Right cardiac atrium (tissue), 5 donors: ENCODE measurements around the gene PGK2. TPM values are rescaled to one million over a fixed set of nuclear protein-coding genes. Genes with fewer than 3 reads are reported as not detected.

ENCODE experiments used
- ATAC-seq, 2 donors: fragments of 200-7000 bp; cut with Tn5 transposase; one replicate each; pipeline versions ENCODE4 v1.8.0 to v1.9.1; 2020; ENCODE audit warnings: moderate library complexity in 2 of 2, mild to moderate bottlenecking in 1 of 2
- DNase-seq, 3 donors: peaks; one replicate each; pipeline ENCODE4 v3.0.0-alpha.2; 2020
- H3K27ac ChIP-seq: one replicate; pipeline ENCODE4 v1.5.1; 2013; ENCODE audit warnings: mild to moderate bottlenecking, low read length, control low read depth, moderate library complexity
- H3K27me3 ChIP-seq: one replicate; pipeline ENCODE4 v1.6.1; 2013; ENCODE audit not compliant: control insufficient read depth, insufficient read depth
- H3K4me1 ChIP-seq: one replicate; pipeline ENCODE4 v1.6.1; 2013; ENCODE audit warnings: low read length; ENCODE audit not compliant: control insufficient read depth, insufficient read depth
- H3K4me3 ChIP-seq: one replicate; pipeline ENCODE4 v1.5.1; 2013; ENCODE audit warnings: low read length, control low read depth
- H3K9me3 ChIP-seq: one replicate; pipeline ENCODE4 v1.6.1; 2013; ENCODE audit warnings: low read length; ENCODE audit not compliant: control insufficient read depth
- WGBS: extraction: QIAGEN DNeasy Blood & Tissue Kit; methylation state at CpG from one replicate; pipeline ENCODE4 v1.1.7; 2013; 5-methylcytosine and 5-hydroxymethylcytosine counted together
- intact Hi-C, 4 donors: fragments of 100-400 bp; cut with DNase I; formaldehyde crosslinking; loops; one replicate each; pipeline versions ENCODE4 v1.11.0 to v1.14.0; 2022 to 2023
- polyA plus RNA-seq: library from polyadenylated mRNA; stranded (reverse); fragments of 200-250 nt; gene quantifications from one replicate; pipeline ENCODE4 v1.2.3, GENCODE V29; 2013
- total RNA-seq, 4 donors: library from RNA; stranded (reverse); fragmentation: NEBNext Ultra II Directional; extraction: Animal tissue kit (Norgen Biotek cat#: 25700); gene quantifications; one replicate each; pipeline ENCODE4 v1.2.1, GENCODE V29; 2021
- donor health status: healthy with polysubstance abuse.
- donor health status: DM: no; HTN: yes; CAD: no.
- donor health status: DM: no; HTN: no; CAD: no.
- donor health status: DM: no; HTN: yes; CAD: no; lungs with severe emphysema.
- donor health status: DM: yes; HTN: yes; CAD: no.

The PGK2 gene
- total and polyA plus RNA-seq, 5 donors, result not detected

DNA sequence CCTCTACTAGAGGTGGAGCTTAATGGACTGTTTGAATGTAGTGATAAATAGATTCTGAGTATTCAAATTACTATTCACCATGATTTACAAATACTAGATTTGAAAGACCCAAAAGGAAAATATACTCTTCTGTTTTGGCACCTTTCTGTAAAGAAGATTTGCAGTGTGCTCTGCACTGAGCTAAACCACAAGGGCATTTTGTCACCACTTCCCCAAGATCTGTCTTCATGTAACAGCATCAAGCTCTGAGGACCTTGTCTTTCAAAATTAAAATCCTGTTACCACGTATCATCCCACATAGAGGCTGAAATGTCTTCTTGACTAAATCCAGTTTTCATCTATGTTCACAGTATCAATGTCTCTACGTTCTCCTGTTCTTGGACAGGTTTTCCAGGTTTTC, 3.3 kb upstream of the PGK2 start:
- H3K4me3 ChIP-seq, result no peak overlapping the region
- H3K9me3 ChIP-seq, result no peaks in the 10 kb centered on the region
- intact Hi-C loops, result no loop called here
- WGBS, result 62% methylated on average over 2 of the region's 2 CpGs
- H3K27ac ChIP-seq, result no peak overlapping the region
- no peak for DNase-seq
- ATAC-seq, result no peak
- no peaks in the 10 kb centered on the region for H3K27me3 ChIP-seq
- no peaks in the 10 kb centered on the region for H3K4me1 ChIP-seq

DNA sequence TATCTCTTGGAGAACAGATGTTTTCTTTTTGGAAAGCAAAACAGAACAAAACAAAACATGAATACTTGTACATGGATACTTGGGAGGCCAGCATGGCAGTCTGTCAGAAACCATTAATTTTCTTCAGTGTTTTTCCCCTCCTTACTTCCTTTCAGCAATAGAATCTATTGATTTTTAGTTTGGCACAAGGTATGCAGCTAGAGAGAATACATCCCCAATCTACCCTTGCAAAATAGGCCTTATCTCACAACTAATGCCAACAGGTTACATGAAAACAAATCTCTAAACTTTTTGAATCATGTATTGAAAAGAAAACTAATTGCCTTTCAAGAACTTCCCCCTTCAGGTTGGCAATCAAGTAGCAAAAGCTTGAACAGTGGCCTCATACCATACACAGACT, 2.8 kb downstream of the PGK2 start:
- H3K4me3 ChIP-seq, result no peak overlapping the region
- no peaks in the 10 kb centered on the region for H3K27me3 ChIP-seq
- intact Hi-C loops, result no loop called here
- H3K27ac ChIP-seq, result no peak overlapping the region
- ATAC-seq (no peak), DNase-seq (no peak)
- no peaks in the 10 kb centered on the region for H3K9me3 ChIP-seq
- no peaks in the 10 kb centered on the region for H3K4me1 ChIP-seq

DNA sequence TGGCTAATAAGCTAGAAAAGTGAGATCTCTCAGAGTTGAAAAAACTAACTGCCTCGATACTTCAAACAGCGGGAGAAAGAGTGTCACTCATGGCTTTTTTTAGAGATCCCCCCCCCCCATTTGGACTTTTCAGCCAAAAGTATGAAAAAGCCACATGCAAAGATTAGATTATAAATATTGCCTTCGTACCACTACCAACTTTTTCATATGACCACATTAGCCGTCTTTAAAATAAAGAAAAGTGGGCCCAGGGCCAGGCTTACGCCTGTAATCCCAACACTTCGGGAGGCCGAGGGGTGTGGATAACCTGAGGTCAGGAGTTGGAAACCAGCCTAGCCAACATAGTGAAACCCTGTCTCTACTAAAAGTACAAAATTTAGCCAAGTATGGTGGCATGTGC, 4.4 kb downstream of the PGK2 start:
- no peak overlapping the region for H3K4me3 ChIP-seq
- DNase-seq (no peak), ATAC-seq (no peak)
- H3K27ac ChIP-seq, result no peak overlapping the region
- H3K9me3 ChIP-seq, result no peaks in the 10 kb centered on the region
- intact Hi-C loops, result no loop called here
- H3K4me1 ChIP-seq, result no peaks in the 10 kb centered on the region
- 71% methylated on average over 7 of the region's 7 CpGs for WGBS
- H3K27me3 ChIP-seq, result no peaks in the 10 kb centered on the region

DNA sequence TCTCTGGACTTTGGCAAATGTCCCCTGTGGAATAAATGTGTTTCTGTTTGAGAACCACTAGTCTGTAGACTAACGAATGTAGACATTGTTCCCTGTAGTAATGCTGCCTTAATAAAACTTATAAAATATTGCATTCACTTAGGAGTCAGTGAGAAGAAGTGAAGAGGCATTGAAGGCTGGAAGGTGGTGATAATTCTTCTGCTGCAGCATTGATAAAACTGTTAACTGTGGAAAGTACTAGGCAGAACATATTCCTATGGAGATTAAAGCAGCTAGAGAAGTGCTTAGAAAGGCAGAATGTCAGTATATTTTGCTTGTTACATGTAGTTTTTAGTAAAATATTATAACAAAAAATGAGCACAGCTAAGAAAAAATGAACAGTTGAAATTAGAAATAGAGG, 4.8 kb downstream of the PGK2 start:
- DNase-seq (no peak), ATAC-seq (no peak)
- no peaks in the 10 kb centered on the region for H3K27me3 ChIP-seq
- intact Hi-C loops, result no loop called here
- H3K27ac ChIP-seq, result no peak overlapping the region
- 63% methylated on average over 1 of the region's 1 CpG for WGBS
- H3K4me3 ChIP-seq, result no peak overlapping the region
- no peaks in the 10 kb centered on the region for H3K4me1 ChIP-seq
- no peaks in the 10 kb centered on the region for H3K9me3 ChIP-seq

DNA sequence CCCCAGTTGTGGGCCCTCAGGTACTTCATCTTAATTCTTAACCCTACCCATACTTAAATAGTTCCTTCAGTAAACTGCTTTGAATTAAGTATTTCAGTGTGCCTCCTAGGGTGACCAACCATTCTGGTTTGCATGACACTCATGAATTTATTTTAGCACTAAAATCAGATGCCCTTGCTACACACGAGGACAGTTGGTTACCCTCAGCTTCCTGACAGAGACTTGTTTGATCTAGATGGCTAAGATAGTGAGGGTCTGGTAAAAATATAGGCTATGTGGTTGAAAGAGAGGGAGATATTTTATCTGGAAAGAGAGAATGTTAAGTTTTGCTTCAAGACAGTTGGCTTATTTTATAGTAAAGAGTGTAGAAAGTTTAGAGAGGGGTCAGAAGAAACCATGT, 10.6 kb downstream of the PGK2 start:
- Histone ChIP-seq H3K9me3 (no peaks in the 10 kb centered on the region), H3K4me1 (no peaks in the 10 kb centered on the region), H3K4me3 (no peak overlapping the region), H3K27me3 (no peaks in the 10 kb centered on the region), H3K27ac (no peak overlapping the region)
- ATAC-seq, result no peak
- WGBS, result 26% methylated on average over 1 of the region's 1 CpG
- DNase-seq, result no peak
- intact Hi-C loops, result no loop called here

DNA sequence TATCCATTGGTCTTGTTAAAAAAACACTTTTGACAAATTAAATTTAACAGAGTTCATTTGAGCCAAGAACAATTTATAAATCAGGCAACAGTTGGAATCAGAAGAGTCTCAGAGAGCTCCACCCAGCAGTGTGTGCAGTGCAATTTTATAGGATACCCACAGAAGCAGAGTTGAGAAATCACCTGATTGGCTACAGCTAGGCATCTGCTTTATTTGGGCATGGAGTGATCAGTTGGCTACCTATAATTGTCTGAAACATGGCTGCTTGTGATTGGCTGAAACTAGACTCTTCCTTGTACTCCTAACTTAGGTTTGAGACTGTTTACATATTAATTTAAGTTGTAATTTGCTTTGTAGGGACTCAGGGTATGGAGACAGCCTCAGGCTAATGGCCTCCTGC, 12.0 kb downstream of the PGK2 start:
- no peak for ATAC-seq
- intact Hi-C loops, result no loop called here
- no peaks in the 10 kb centered on the region for H3K4me1 ChIP-seq
- H3K9me3 ChIP-seq, result no peaks in the 10 kb centered on the region
- H3K27me3 ChIP-seq, result no peaks in the 10 kb centered on the region
- H3K27ac ChIP-seq, result no peak overlapping the region
- DNase-seq, result no peak
- H3K4me3 ChIP-seq, result no peak overlapping the region

DNA sequence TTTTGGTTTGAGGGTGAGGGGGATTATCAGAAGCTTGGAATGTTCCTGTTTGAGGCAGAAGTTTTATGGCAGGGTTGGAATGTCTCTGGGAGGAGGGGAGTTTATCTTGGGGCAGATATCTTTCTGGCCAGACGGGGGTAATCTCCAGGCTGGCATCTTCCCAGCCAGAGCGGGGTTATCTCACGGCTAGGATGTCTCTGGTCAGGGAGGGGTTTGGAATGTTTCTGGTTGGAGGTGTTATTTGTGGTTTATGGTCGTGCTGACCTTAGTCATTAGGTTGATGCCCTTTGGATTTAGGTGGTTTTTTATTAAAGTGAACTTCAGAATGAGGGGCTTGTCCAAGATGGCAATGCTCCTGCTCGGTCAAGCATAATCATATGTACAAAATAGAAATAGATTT, 14.8 kb downstream of the PGK2 start:
- WGBS, result 41% methylated on average over 5 of the region's 5 CpGs
- Histone ChIP-seq H3K4me3 (no peak overlapping the region), H3K27ac (no peak overlapping the region), H3K4me1 (no peaks in the 10 kb centered on the region), H3K27me3 (no peaks in the 10 kb centered on the region), H3K9me3 (no peaks in the 10 kb centered on the region)
- intact Hi-C loops, result no loop called here
- DNase-seq (no peak), ATAC-seq (no peak)

DNA sequence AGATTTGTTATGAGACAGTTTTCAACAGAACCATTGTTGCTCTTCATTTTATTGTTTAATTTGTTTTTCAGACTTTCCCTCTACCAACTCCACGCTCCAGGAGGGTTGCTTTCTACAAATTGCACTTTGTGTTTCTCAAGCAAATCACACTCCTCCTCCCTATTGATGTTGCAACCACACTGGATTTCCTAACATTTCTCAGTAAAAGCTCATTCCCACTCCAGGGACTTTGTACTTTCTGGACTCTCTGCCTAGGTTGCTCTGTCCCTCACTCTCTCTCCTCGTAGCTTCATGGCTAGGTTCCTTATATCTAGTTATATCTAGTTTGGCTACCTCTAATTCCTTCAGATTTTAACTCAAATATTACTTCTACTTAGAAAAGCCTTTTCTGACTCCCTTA, 20.3 kb downstream of the PGK2 start:
- H3K4me3 ChIP-seq, result no peak overlapping the region
- 67% methylated on average over 2 of the region's 2 CpGs for WGBS
- DNase-seq, result no peak
- H3K27me3 ChIP-seq, result no peaks in the 10 kb centered on the region
- no peak overlapping the region for H3K27ac ChIP-seq
- intact Hi-C loops, result no loop called here
- no peaks in the 10 kb centered on the region for H3K4me1 ChIP-seq
- no peaks in the 10 kb centered on the region for H3K9me3 ChIP-seq
- no peak for ATAC-seq

DNA sequence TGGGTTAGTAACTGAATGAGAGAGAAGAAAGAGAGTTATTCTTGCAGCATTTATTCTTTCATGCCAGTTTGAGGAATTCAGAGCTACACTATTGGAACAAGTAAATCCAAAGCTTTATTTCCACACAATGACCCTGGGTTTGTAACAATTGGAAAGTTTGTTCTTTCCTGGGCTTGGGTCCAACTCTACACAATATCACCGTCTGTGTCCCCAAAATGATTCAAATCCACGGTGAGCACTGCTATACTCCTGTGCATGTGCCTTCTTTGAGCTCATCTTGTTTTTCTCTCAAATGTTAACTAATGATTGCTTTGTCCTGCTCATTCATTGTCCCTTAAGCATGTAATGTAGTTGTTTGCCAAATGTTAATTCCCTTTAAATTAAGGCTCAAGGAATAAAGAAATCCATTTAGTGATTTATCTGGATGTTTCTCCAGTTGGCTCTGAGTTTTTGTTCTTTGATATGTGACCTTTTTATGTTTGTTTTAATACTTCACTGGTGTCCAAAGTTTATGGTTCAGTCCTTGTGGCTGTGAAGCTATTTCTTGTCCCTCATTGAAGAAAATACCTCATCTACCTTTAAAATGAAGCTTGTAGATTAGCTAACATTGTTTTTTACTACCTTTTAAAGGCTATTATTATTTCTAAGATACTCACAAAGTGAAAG, 22.4 kb downstream of the PGK2 start:
- Histone ChIP-seq H3K4me3 (no peak overlapping the region), H3K4me1 (no peaks in the 10 kb centered on the region), H3K27me3 (no peaks in the 10 kb centered on the region), H3K27ac (no peak overlapping the region), H3K9me3 (no peaks in the 10 kb centered on the region)
- intact Hi-C loops, result no loop called here
- ATAC-seq, result no peak
- DNase-seq, result no peak
- WGBS, result 36% methylated on average over 2 of the region's 2 CpGs

DNA sequence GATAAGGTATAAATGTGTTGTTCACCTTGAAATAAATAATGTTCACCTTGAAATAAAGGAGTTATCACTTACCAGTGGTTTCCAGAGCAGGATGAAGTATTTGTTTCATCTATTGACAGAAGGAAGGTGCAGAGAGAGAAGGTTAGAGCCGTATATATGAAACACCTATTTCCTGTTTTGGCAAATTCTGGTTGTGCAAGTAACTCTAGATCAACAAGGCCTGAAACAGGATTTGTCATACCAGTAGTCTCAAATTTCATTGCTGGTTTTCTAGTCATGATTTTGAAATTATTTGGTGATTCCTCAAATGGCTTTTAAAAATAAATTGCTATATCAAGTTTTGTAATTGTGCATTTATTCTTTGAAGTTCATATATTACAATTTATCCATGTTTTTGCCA, 42.8 kb downstream of the PGK2 start, which contains the start of gene CRISP3:
Gene CRISP3 (minus strand): TSS at position 130 of the 400 bp plus-strand sequence. CDS start 21 bp downstream, at position 109.
- WGBS, result 50% methylated on average over 1 of the region's 1 CpG
- Histone ChIP-seq H3K27ac (no peak within 1 kb of the TSS), H3K4me1 (no peaks in the 10 kb centered on the region), H3K27me3 (no peaks in the 10 kb centered on the region), H3K9me3 (no peaks in the 10 kb centered on the region), H3K4me3 (no peak within 1 kb of the TSS)
- intact Hi-C loops, result no loop called here
- DNase-seq (no peak), ATAC-seq (no peak)

DNA sequence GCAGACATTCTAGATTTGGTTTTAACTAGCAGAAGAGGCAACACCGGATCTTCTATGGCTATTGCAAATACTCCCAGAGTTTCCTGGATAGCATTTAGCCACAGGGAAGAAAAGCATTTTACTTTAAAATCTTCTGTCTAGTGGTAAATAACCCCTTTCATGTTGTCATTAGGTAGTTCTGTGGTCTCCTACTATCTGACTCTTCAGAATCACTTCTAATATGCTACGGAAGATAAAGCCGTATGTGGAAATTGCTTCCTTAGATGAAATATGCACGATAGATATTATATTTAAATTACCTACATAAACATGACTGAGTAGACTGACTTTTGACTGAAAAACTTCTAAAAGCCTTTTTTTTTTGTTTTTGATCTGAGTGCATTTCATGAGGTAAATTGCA, 43.7 kb downstream of the PGK2 start:
- Histone ChIP-seq H3K4me1 (no peaks in the 10 kb centered on the region), H3K27ac (no peak overlapping the region), H3K4me3 (no peak overlapping the region), H3K27me3 (no peaks in the 10 kb centered on the region), H3K9me3 (no peaks in the 10 kb centered on the region)
- 65% methylated on average over 4 of the region's 4 CpGs for WGBS
- intact Hi-C loops, result no loop called here
- ATAC-seq (no peak), DNase-seq (no peak)

DNA sequence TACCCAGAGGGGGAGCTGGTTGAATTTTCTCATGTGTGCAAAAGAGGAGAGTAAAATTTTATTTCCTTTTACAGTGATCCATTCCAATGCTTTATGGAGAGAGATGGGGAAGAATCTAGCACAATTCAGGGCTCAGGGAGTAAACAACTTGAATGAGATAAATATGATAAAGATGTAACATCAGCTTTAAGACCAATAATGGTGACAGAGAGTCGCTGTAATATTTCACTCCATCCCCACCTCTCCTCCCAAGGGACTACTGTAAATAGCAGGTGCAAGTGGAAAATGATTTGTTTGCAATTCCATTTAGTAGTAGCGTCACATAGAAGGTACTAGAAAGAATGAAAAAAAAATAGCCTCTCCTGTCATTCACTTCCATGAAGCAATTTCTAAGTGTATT, 47.7 kb downstream of the PGK2 start:
- Histone ChIP-seq H3K9me3 (no peaks in the 10 kb centered on the region), H3K27ac (no peak overlapping the region), H3K4me3 (no peak overlapping the region), H3K4me1 (no peaks in the 10 kb centered on the region), H3K27me3 (no peaks in the 10 kb centered on the region)
- intact Hi-C loops, result no loop called here
- DNase-seq (no peak), ATAC-seq (no peak)
- WGBS, result 78% methylated on average over 2 of the region's 2 CpGs
